Neural cell (in vitro differentiated cells): ENCODE measurements around the gene FHIT. TPM values are rescaled to one million over a fixed set of nuclear protein-coding genes. Genes with fewer than 3 reads are reported as not detected.

Experiments used
- H2AFZ ChIP-seq: fragments of 200-600, 300-800 bp; sonication (generic), shearing (Covaris generic); 2 replicates; pipeline ENCODE4 v1.6.0; 2014; ENCODE audit warnings: low read depth, mild to moderate bottlenecking, antibody characterized with exemption, low read length, moderate library complexity
- H3F3A ChIP-seq: fragments of 200-600 bp; shearing (Covaris generic); 2 replicates; pipeline ENCODE4 v1.6.1; 2016; ENCODE audit warnings: mild to moderate bottlenecking, moderate library complexity, mixed read lengths, antibody characterized with exemption, low read length; ENCODE audit not compliant: insufficient read depth, poor library complexity, severe bottlenecking
- H3K27ac ChIP-seq: fragments of 200-600, 300-800 bp; sonication (generic), shearing (Covaris generic); 2 replicates; pipeline ENCODE4 v1.5.1; 2014; ENCODE audit warnings: mild to moderate bottlenecking, low read length, moderate library complexity
- H3K27me3 ChIP-seq: fragments of 300-800, 200-600 bp; sonication (generic), shearing (Covaris generic); 2 replicates; pipeline ENCODE4 v1.6.0; 2014; ENCODE audit warnings: mild to moderate bottlenecking, low read depth, low read length, moderate library complexity; ENCODE audit not compliant: insufficient read depth
- H3K36me3 ChIP-seq: fragments of 300-800, 200-600 bp; sonication (generic), shearing (Covaris generic); 2 replicates; pipeline ENCODE4 v1.5.1; 2014; ENCODE audit warnings: mild to moderate bottlenecking, antibody characterized with exemption, low read length, moderate library complexity; ENCODE audit not compliant: insufficient read depth
- H3K4me2 ChIP-seq: fragments of 300-800, 200-600 bp; sonication (generic), shearing (Covaris generic); 2 replicates; pipeline ENCODE4 v1.6.0; 2014; ENCODE audit warnings: mild to moderate bottlenecking, low read length
- H3K4me3 ChIP-seq: fragments of 300-800, 200-600 bp; sonication (generic), shearing (Covaris generic); 2 replicates; pipeline ENCODE4 v1.5.1; 2014; ENCODE audit warnings: mild to moderate bottlenecking, low read length, moderate library complexity
- H3K79me2 ChIP-seq: fragments of 200-600 bp; shearing (Covaris generic); replicated peaks from 2 replicates; pipeline ENCODE4 v1.6.0; 2014; ENCODE audit warnings: mild to moderate bottlenecking, low read length, moderate library complexity; ENCODE audit not compliant: insufficient read depth
- H3K9ac ChIP-seq: fragments of 300-800, 200-600 bp; sonication (generic), shearing (Covaris generic); 2 replicates; pipeline ENCODE4 v1.6.1; 2016; ENCODE audit warnings: mild to moderate bottlenecking, low read length, mixed read lengths
- H3K9me2 ChIP-seq: fragments of 200-600 bp; shearing (Covaris generic); 2 replicates; pipeline ENCODE4 v1.6.1; 2016; ENCODE audit warnings: mild to moderate bottlenecking, low read length, mixed read lengths; ENCODE audit not compliant: insufficient read depth
- H3K9me3 ChIP-seq: fragments of 200-600, 300-800 bp; sonication (generic), shearing (Covaris generic); 2 replicates; pipeline ENCODE4 v1.6.1; 2016; ENCODE audit warnings: mild to moderate bottlenecking, mixed run types, low read length, moderate library complexity, mixed read lengths
- H4K20me1 ChIP-seq: fragments of 200-600 bp; shearing (Covaris generic); 2 replicates; pipeline ENCODE4 v1.6.1; 2016; ENCODE audit warnings: mild to moderate bottlenecking, mixed run types; ENCODE audit not compliant: insufficient read depth
- EP300 ChIP-seq: fragments of 450-650 bp; conservative IDR thresholded peaks from 2 replicates; pipeline ENCODE4 v1.6.1; 2014; ENCODE audit warnings: antibody characterized with exemption, mild to moderate bottlenecking, moderate library complexity; ENCODE audit not compliant: poor library complexity, severe bottlenecking
- EZH2 ChIP-seq: fragments of 200-600, 300-800 bp; shearing (Covaris generic), sonication (generic); IDR thresholded peaks from 2 replicates; pipeline ENCODE4 v1.6.1; 2014; ENCODE audit warnings: antibody characterized with exemption, low read length, borderline replicate concordance, mild to moderate bottlenecking; ENCODE audit not compliant: insufficient read depth, poor library complexity, severe bottlenecking
- MXI1 ChIP-seq: fragments of 450-650 bp; conservative IDR thresholded peaks from 2 replicates; pipeline ENCODE4 v1.6.1; 2014; ENCODE audit warnings: antibody characterized with exemption, mild to moderate bottlenecking; ENCODE audit not compliant: poor library complexity, severe bottlenecking
- POLR2AphosphoS5 ChIP-seq: IDR thresholded peaks from 2 replicates; pipeline ENCODE4 v1.6.1; 2012
- RAD21 ChIP-seq: fragments of 450-650 bp; conservative IDR thresholded peaks from 2 replicates; pipeline ENCODE4 v1.6.1; 2014; ENCODE audit warnings: antibody characterized with exemption, mild to moderate bottlenecking, moderate library complexity
- SMC3 ChIP-seq: fragments of 450-650 bp; conservative IDR thresholded peaks from 2 replicates; pipeline ENCODE4 v1.6.1; 2014; ENCODE audit warnings: antibody characterized with exemption, mild to moderate bottlenecking, moderate library complexity; ENCODE audit not compliant: poor library complexity
- TAF1 ChIP-seq: IDR thresholded peaks from 2 replicates; pipeline ENCODE4 v1.6.1; 2012; ENCODE audit warnings: low read depth
- polyA plus RNA-seq: library from polyadenylated mRNA; depleted of rRNA; stranded (reverse); fragments of >200 nt; gene quantifications from 2 replicates; pipeline ENCODE4 v1.2.3, GENCODE V29; 2014
- TF ChIP-seq, protein P1 (sequence below): fragments of 450-650 bp; IDR thresholded peaks from 2 replicates; pipeline ENCODE4 v1.5.1; 2014; ENCODE audit warnings: antibody characterized with exemption, mild to moderate bottlenecking, moderate library complexity; ENCODE audit not compliant: poor library complexity, severe bottlenecking
- TF ChIP-seq, protein P2 (sequence below): IDR thresholded peaks from 2 replicates; pipeline ENCODE4 v1.6.1; 2012; ENCODE audit warnings: borderline replicate concordance

Gene FHIT
- polyA plus RNA-seq, 1 donor from 2014 or later = not detected

DNA sequence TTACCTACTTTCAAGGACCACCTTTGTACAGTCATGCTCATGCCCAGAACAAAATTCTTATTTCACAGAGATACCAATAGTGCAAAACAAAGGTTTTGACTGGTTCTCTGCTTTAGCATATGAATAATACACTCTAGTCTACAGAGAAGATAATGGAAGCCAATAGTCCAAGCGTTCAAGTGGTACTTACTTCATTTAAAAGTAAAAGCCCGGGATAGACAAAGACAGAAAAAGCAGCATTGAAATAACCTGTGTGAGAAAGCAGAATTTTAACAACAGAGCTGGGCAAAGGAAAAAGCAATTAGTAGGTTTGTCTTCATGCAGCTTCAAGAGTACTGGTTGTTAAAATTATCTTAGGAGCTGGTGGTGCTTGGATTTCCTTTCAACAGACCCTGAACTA, 848.3 kb downstream of the FHIT start:
- TF ChIP-seq RAD21 (no peak), SMC3 (no peak), EP300 (no peak)
- H3K4me2 ChIP-seq = no peak overlapping the region

DNA sequence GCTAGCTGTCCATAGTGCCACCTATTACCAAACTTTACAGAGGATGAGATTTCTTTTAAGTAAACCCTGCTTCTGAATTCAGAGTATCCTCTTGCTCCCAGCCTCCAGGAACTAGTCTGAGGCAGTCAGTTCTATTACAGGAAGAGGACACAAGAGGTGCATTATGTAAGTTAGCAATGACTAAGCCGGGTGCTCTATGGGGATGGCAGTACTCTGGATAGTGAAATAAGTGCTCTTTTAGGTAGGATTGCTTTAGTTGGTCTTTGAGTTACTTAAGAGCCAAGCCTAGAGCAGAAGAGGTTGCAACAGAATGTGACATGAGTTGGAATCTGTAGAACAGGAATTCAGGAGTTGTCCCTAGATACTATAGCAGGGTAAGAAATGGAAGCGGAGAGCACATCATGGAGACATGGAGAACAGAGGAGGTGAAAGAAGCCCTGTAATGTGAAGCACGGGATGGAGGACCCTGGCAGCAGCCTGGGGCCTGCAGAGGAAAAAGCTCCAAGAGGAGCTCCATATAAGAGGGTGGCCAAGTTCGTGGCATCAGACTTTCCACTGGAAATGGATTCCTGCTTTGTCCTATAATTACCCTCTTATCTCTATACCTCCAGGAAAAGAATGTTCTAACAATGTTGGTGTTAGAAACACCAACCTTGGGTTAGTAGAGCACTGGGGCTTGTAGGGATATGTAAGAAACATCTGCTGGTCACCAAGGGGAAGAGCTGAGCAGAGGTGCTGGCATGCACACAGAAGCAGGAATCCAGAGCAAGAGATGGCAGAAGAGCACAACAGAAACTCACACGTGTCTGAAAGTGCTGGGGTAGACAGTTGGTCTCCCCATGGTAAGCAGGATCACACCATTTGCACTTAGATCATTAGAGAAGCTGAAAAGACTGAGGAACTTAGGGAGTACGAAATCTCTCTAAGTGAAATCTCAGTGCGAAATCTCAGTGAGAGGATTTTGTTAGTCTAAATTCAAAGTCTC, 851.1 kb downstream of the FHIT start:
- H3K9me3 ChIP-seq = no peaks in the 10 kb centered on the region
- H3K27me3 ChIP-seq = no peaks in the 10 kb centered on the region
- H3K79me2 ChIP-seq = no peaks in the 10 kb centered on the region
- no peaks in the 10 kb centered on the region for H3F3A ChIP-seq
- no peaks in the 10 kb centered on the region for H3K36me3 ChIP-seq
- TF ChIP-seq EP300 (no peak), SMC3 (no peak), POLR2AphosphoS5 (no peak), EZH2 (no peak), RAD21 (no peak), MXI1 (no peak), TAF1 (no peak)
- TF ChIP-seq, protein P1, sequence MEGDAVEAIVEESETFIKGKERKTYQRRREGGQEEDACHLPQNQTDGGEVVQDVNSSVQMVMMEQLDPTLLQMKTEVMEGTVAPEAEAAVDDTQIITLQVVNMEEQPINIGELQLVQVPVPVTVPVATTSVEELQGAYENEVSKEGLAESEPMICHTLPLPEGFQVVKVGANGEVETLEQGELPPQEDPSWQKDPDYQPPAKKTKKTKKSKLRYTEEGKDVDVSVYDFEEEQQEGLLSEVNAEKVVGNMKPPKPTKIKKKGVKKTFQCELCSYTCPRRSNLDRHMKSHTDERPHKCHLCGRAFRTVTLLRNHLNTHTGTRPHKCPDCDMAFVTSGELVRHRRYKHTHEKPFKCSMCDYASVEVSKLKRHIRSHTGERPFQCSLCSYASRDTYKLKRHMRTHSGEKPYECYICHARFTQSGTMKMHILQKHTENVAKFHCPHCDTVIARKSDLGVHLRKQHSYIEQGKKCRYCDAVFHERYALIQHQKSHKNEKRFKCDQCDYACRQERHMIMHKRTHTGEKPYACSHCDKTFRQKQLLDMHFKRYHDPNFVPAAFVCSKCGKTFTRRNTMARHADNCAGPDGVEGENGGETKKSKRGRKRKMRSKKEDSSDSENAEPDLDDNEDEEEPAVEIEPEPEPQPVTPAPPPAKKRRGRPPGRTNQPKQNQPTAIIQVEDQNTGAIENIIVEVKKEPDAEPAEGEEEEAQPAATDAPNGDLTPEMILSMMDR = no peak
- TF ChIP-seq, protein P2, sequence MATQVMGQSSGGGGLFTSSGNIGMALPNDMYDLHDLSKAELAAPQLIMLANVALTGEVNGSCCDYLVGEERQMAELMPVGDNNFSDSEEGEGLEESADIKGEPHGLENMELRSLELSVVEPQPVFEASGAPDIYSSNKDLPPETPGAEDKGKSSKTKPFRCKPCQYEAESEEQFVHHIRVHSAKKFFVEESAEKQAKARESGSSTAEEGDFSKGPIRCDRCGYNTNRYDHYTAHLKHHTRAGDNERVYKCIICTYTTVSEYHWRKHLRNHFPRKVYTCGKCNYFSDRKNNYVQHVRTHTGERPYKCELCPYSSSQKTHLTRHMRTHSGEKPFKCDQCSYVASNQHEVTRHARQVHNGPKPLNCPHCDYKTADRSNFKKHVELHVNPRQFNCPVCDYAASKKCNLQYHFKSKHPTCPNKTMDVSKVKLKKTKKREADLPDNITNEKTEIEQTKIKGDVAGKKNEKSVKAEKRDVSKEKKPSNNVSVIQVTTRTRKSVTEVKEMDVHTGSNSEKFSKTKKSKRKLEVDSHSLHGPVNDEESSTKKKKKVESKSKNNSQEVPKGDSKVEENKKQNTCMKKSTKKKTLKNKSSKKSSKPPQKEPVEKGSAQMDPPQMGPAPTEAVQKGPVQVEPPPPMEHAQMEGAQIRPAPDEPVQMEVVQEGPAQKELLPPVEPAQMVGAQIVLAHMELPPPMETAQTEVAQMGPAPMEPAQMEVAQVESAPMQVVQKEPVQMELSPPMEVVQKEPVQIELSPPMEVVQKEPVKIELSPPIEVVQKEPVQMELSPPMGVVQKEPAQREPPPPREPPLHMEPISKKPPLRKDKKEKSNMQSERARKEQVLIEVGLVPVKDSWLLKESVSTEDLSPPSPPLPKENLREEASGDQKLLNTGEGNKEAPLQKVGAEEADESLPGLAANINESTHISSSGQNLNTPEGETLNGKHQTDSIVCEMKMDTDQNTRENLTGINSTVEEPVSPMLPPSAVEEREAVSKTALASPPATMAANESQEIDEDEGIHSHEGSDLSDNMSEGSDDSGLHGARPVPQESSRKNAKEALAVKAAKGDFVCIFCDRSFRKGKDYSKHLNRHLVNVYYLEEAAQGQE = no peak
- no peak overlapping the region for H2AFZ ChIP-seq
- H3K9me2 ChIP-seq = no peaks in the 10 kb centered on the region
- H3K4me2 ChIP-seq = no peak overlapping the region
- H3K4me3 ChIP-seq = no peak overlapping the region
- H4K20me1 ChIP-seq = no peaks in the 10 kb centered on the region
- H3K27ac ChIP-seq = no peak overlapping the region
- H3K9ac ChIP-seq = no peak overlapping the region

More for the DNA sequence above, 848.3 kb downstream of the FHIT start:
- no peak overlapping the region for H3K9ac ChIP-seq
- H3K27me3 ChIP-seq = no peaks in the 10 kb centered on the region
- no peaks in the 10 kb centered on the region for H3K9me3 ChIP-seq
- no peaks in the 10 kb centered on the region for H3K79me2 ChIP-seq
- H3K9me2 ChIP-seq = no peaks in the 10 kb centered on the region
- no peaks in the 10 kb centered on the region for H3K36me3 ChIP-seq
- H3F3A ChIP-seq = no peaks in the 10 kb centered on the region
- no peak overlapping the region for H3K27ac ChIP-seq
- no peaks in the 10 kb centered on the region for H4K20me1 ChIP-seq
- H3K4me3 ChIP-seq = no peak overlapping the region
- H2AFZ ChIP-seq = no peak overlapping the region
